Psoas muscle (tissue), 8 donors: Measurements from ENCODE around the gene EEF2K. TPM values are rescaled to one million over a fixed set of nuclear protein-coding genes. Genes with fewer than 3 reads are reported as not detected.

Source experiments
- ATAC-seq, 4 donors: fragments of 200-7000 bp; cut with Tn5 transposase; one replicate each; pipeline ENCODE4 v1.9.1; 2020; ENCODE audit warnings: moderate library complexity in 3 of 4, mild to moderate bottlenecking in 2 of 4
- DNase-seq, 2 donors: peaks; one replicate each; pipeline ENCODE4 v3.0.0-alpha.2; 2020
- H3K27ac ChIP-seq: fragments of 200-600 bp; one replicate; pipeline ENCODE4 v1.8.0; 2022
- H3K27me3 ChIP-seq, 3 donors: fragments of 200-600 bp in 1 of 3; one replicate each; pipeline versions ENCODE4 v1.6.1 to v1.8.0; 2013 to 2022; ENCODE audit warnings: low read length in 2 of 3, mild to moderate bottlenecking in 2 of 3, moderate library complexity in 1 of 3; ENCODE audit not compliant: insufficient read depth in 3 of 3
- H3K36me3 ChIP-seq, 2 donors: fragments of 200-600 bp in 1 of 2; one replicate each; pipeline versions ENCODE4 v1.6.1 to v1.8.0; 2013 to 2022; ENCODE audit warnings: low read depth in 1 of 2, mild to moderate bottlenecking in 1 of 2, moderate library complexity in 1 of 2; ENCODE audit not compliant: insufficient read depth in 1 of 2
- H3K4me1 ChIP-seq: fragments of 200-600 bp; one replicate; pipeline ENCODE4 v1.8.0; 2022
- H3K4me3 ChIP-seq: fragments of 200-600 bp; one replicate; pipeline ENCODE4 v1.8.0; 2022; ENCODE audit warnings: mild to moderate bottlenecking
- H3K9me3 ChIP-seq: fragments of 200-600 bp; one replicate; pipeline ENCODE4 v1.8.0; 2022
- CTCF ChIP-seq: fragments of 200-600 bp; IDR thresholded peaks from one replicate; pipeline ENCODE4 v1.8.0; 2022; ENCODE audit warnings: antibody characterized with exemption
- WGBS, 3 donors: extraction: QIAGEN DNeasy Blood & Tissue Kit; methylation state at CpG; one replicate each; pipeline versions ENCODE4 v1.1.6 to v1.1.7; 2013; 5-methylcytosine and 5-hydroxymethylcytosine counted together
- intact Hi-C, 2 donors: fragments of 100-400 bp; cut with DNase I; formaldehyde crosslinking; loops; one replicate each; pipeline versions ENCODE4 v1.11.0 to v1.14.2; 2022
- polyA plus RNA-seq, 3 donors: library from polyadenylated mRNA; stranded (reverse); fragments of 200-250 nt; gene quantifications; one replicate each; pipeline ENCODE4 v1.2.3, GENCODE V29; 2013
- total RNA-seq, 4 donors: library from RNA; stranded (reverse); fragmentation: NEBNext Ultra II Directional in 2 of 4; extraction: Animal tissue kit (Norgen Biotek cat#: 25700) in 2 of 4; gene quantifications; one replicate each; pipeline versions ENCODE4 v1.2.1 to v1.2.4, GENCODE V29; 2021 to 2023
- donor health status: healthy with polysubstance abuse.
- donor health status: DM: no; HTN: no; CAD: no; lungs with moderate emphysema.
- donor health status: Bipolar disorder and iron deficiency.
- donor health status: healthy.
- donor health status: DM: yes; HTN: yes; CAD: no.
- donor health status: DM: no; HTN: no; CAD: no.
- donor health status: DM: no; HTN: no; CAD: no.
- donor health status: DM: yes; HTN: yes; CAD: no.

Gene EEF2K
- total and polyA plus RNA-seq, 7 donors: 13.0 to 47.0 (median 29.4) TPM

GRCh38 chr16:22315979-22316378 lies 109.9 kb downstream of the EEF2K start:
- no peak for DNase-seq
- Histone ChIP-seq H3K4me3 (no peak overlapping the region), H3K9me3 (no peaks in the 10 kb centered on the region), H3K27me3 (no peaks in the 10 kb centered on the region), H3K4me1 (peaks cover 3% of the 10 kb centered on the region), H3K27ac (no peak overlapping the region), H3K36me3 (peaks cover 0 to 98% of the 10 kb centered on the region in 2 donors)
- intact Hi-C loops: no loop called here
- ATAC-seq: no peak
- TF ChIP-seq CTCF: no peak
- WGBS, 3 donors: 92 to 100% (median 97%) methylated on average over 1 of the region's 1 CpG

GRCh38 chr16:22316411-22316811 lies 110.3 kb downstream of the EEF2K start:
- peak in 1 of 2 donors; percentile 46 for DNase-seq
- H3K27ac ChIP-seq: no peak overlapping the region

GRCh38 chr16:22317001-22317530 lies 111.0 kb downstream of the EEF2K start:
- Histone ChIP-seq H3K9me3 (no peaks in the 10 kb centered on the region), H3K27ac (peak overlapping the region; percentile 42), H3K4me1 (peaks cover 3% of the 10 kb centered on the region), H3K27me3 (no peaks in the 10 kb centered on the region), H3K36me3 (peaks cover 0 to 96% of the 10 kb centered on the region in 2 donors), H3K4me3 (no peak overlapping the region)
- 85 to 89% (median 87%) methylated on average over 17 of the region's 17 CpGs for WGBS, 3 donors
- ATAC-seq (no peak), DNase-seq (no peak)
- intact Hi-C loops: no loop called here
- no peak for TF ChIP-seq CTCF

More at GRCh38 chr16:22316411-22316811, 110.3 kb downstream of the EEF2K start:
- 83 to 86% (median 86%) methylated on average over 9 of the region's 9 CpGs for WGBS, 3 donors
- Histone ChIP-seq H3K4me3 (no peak overlapping the region), H3K9me3 (no peaks in the 10 kb centered on the region), H3K27me3 (no peaks in the 10 kb centered on the region), H3K36me3 (peaks cover 0 to 96% of the 10 kb centered on the region in 2 donors), H3K4me1 (peaks cover 3% of the 10 kb centered on the region)
- intact Hi-C loops: no loop called here
- TF ChIP-seq CTCF: no peak
- no peak for ATAC-seq

GRCh38 chr16:22317625-22318024 lies 111.5 kb downstream of the EEF2K start:
- WGBS, 3 donors: 38 to 64% (median 46%) methylated on average over 6 of the region's 6 CpGs
- TF ChIP-seq CTCF: no peak
- H3K4me1 ChIP-seq: peaks cover 3% of the 10 kb centered on the region
- no peak for DNase-seq
- H3K9me3 ChIP-seq: no peaks in the 10 kb centered on the region
- H3K27me3 ChIP-seq: no peaks in the 10 kb centered on the region
- peak in 2 of 4 donors; percentile 39 to 54 for ATAC-seq
- H3K27ac ChIP-seq: peak overlapping the region; percentile 42
- intact Hi-C loops: no loop called here
- H3K4me3 ChIP-seq: no peak overlapping the region
- H3K36me3 ChIP-seq: peaks cover 0 to 92% of the 10 kb centered on the region in 2 donors
